Measurements from ENCODE around the gene SASH1. TPM values are rescaled to one million over a fixed set of nuclear protein-coding genes. Genes with fewer than 3 reads are reported as not detected.

The SASH1 gene
- total RNA-seq, 1 donor from 2014 or later: 41.6 TPM

- no peak overlapping the region for H3K4me3 Mint-ChIP-seq (ENCODE audit: low read depth)
- no peak for TF ChIP-seq CTCF (IDR thresholded peaks at IDR 0.05; ENCODE audit: unreplicated experiment)
- DNase-seq (ENCODE audit: low spot score, unreplicated experiment): no peak
- no peak overlapping the region for H3K27ac Mint-ChIP-seq
- H3K36me3 Mint-ChIP-seq (ENCODE audit: insufficient read depth): peaks cover 11% of the 10 kb centered on the region
- H3K4me1 Mint-ChIP-seq (ENCODE audit: low read depth): peaks cover 2% of the 10 kb centered on the region
- no peaks in the 10 kb centered on the region for H3K9me3 Mint-ChIP-seq (ENCODE audit: low read depth)
- H3K27me3 Mint-ChIP-seq: no peaks in the 10 kb centered on the region
These were observed 102.5 kb downstream of the SASH1 start for GRCh38 chr6:148445116-148445515.

GRCh38 chr6:148445620-148446019 is 103.0 kb downstream of the SASH1 start:
- no peak for DNase-seq (ENCODE audit: low spot score, unreplicated experiment)
- no peak for TF ChIP-seq CTCF (IDR thresholded peaks at IDR 0.05; ENCODE audit: unreplicated experiment)
- Mint-ChIP-seq H3K4me1 (ENCODE audit: low read depth) (peaks cover 2% of the 10 kb centered on the region), H3K27ac (no peak overlapping the region), H3K27me3 (no peaks in the 10 kb centered on the region), H3K36me3 (ENCODE audit: insufficient read depth) (peaks cover 7% of the 10 kb centered on the region), H3K4me3 (ENCODE audit: low read depth) (no peak overlapping the region), H3K9me3 (ENCODE audit: low read depth) (no peaks in the 10 kb centered on the region)

- Mint-ChIP-seq H3K4me3 (ENCODE audit: low read depth) (no peak overlapping the region), H3K36me3 (ENCODE audit: insufficient read depth) (peaks cover 9% of the 10 kb centered on the region), H3K27ac (no peak overlapping the region), H3K27me3 (no peaks in the 10 kb centered on the region), H3K9me3 (ENCODE audit: low read depth) (no peaks in the 10 kb centered on the region), H3K4me1 (ENCODE audit: low read depth) (peaks cover 2% of the 10 kb centered on the region)
- no peak for DNase-seq (ENCODE audit: low spot score, unreplicated experiment)
- TF ChIP-seq CTCF (IDR thresholded peaks at IDR 0.05; ENCODE audit: unreplicated experiment): no peak
These were observed 104.0 kb downstream of the SASH1 start for GRCh38 chr6:148446681-148447080.

- no peak for DNase-seq (ENCODE audit: low spot score, unreplicated experiment)
- Mint-ChIP-seq H3K36me3 (ENCODE audit: insufficient read depth) (peaks cover 9% of the 10 kb centered on the region), H3K4me3 (ENCODE audit: low read depth) (no peak overlapping the region), H3K4me1 (ENCODE audit: low read depth) (peaks cover 2% of the 10 kb centered on the region), H3K27ac (no peak overlapping the region), H3K9me3 (ENCODE audit: low read depth) (no peaks in the 10 kb centered on the region), H3K27me3 (no peaks in the 10 kb centered on the region)
- TF ChIP-seq CTCF (IDR thresholded peaks at IDR 0.05; ENCODE audit: unreplicated experiment): no peak
These were observed 105.0 kb downstream of the SASH1 start for GRCh38 chr6:148447521-148448230.

- Mint-ChIP-seq H3K27ac (peak overlapping the region; percentile 40), H3K27me3 (no peaks in the 10 kb centered on the region), H3K9me3 (ENCODE audit: low read depth) (no peaks in the 10 kb centered on the region), H3K36me3 (ENCODE audit: insufficient read depth) (peaks cover 7% of the 10 kb centered on the region), H3K4me1 (ENCODE audit: low read depth) (peaks cover 8% of the 10 kb centered on the region), H3K4me3 (ENCODE audit: low read depth) (no peak overlapping the region)
- TF ChIP-seq CTCF (IDR thresholded peaks at IDR 0.05; ENCODE audit: unreplicated experiment): no peak
- DNase-seq (ENCODE audit: low spot score, unreplicated experiment): no peak
These were observed 105.9 kb downstream of the SASH1 start for GRCh38 chr6:148448369-148449012.

Measured in progenitor cell of endocrine pancreas (in vitro differentiated cells).